ENCODE data around the gene ST6GALNAC4. TPM values are rescaled to one million over a fixed set of nuclear protein-coding genes. Genes with fewer than 3 reads are reported as not detected.

Gene ST6GALNAC4
- 29.5 and 33.7 TPM in 2 replicates for total RNA-seq

GRCh38 chr9:127916720-127917581, at the start of gene ST6GALNAC4:
ST6GALNAC4 (minus strand) TSS chr9:127917041; CDS start chr9:127916419, 622 bp downstream.
- peaks cover 47% of the 10 kb centered on the region for H3K4me1 ChIP-seq (ENCODE audit: insufficient read depth, low read length)
- peak within 1 kb of the TSS; percentile 85 for H2AFZ ChIP-seq (ENCODE audit: low read length)
- H3K27ac ChIP-seq (ENCODE audit: low read depth, low read length) = peak within 1 kb of the TSS; percentile 73
- peaks cover 17% of the 10 kb centered on the region for H3K79me2 ChIP-seq (ENCODE audit: insufficient read depth, low read length)
- peak within 1 kb of the TSS; percentile 89 for H3K4me2 ChIP-seq (ENCODE audit: insufficient read depth, low read length)
- H3K27me3 ChIP-seq (ENCODE audit: insufficient read depth, low read length) = no peaks in the 10 kb centered on the region
- H3K36me3 ChIP-seq (ENCODE audit: insufficient read depth, low read length) = peaks cover 10% of the 10 kb centered on the region
- no peaks in the 10 kb centered on the region for H4K20me1 ChIP-seq (ENCODE audit: insufficient read depth, low read length)
- DNase-seq (ENCODE audit: insufficient read length, low spot score, missing footprints) = peak; percentile 99
- no peak for TF ChIP-seq CTCF (IDR thresholded peaks at IDR 0.05; ENCODE audit: extremely low read depth, low read depth, low read length)
- no peaks in the 10 kb centered on the region for H3K9me3 ChIP-seq (ENCODE audit: low read depth, low read length)
- peak within 1 kb of the TSS; percentile 89 for H3K4me3 ChIP-seq (ENCODE audit: insufficient read depth, low read length)

GRCh38 chr9:127965953-127966352, 49.1 kb upstream of the ST6GALNAC4 start:
- Histone ChIP-seq H3K4me1 (ENCODE audit: insufficient read depth, low read length) (peaks cover 30% of the 10 kb centered on the region), H3K79me2 (ENCODE audit: insufficient read depth, low read length) (peaks cover 93% of the 10 kb centered on the region), H3K27me3 (ENCODE audit: insufficient read depth, low read length) (no peaks in the 10 kb centered on the region), H3K4me3 (ENCODE audit: insufficient read depth, low read length) (no peak overlapping the region), H4K20me1 (ENCODE audit: insufficient read depth, low read length) (peaks cover 21% of the 10 kb centered on the region), H3K9me3 (ENCODE audit: low read depth, low read length) (no peaks in the 10 kb centered on the region), H3K36me3 (ENCODE audit: insufficient read depth, low read length) (no peaks in the 10 kb centered on the region), H2AFZ (ENCODE audit: low read length) (peak overlapping the region; percentile 45), H3K4me2 (ENCODE audit: insufficient read depth, low read length) (peak overlapping the region; percentile 70), H3K27ac (ENCODE audit: low read depth, low read length) (peak overlapping the region; percentile 84)
- DNase-seq (ENCODE audit: insufficient read length, low spot score, missing footprints) = no peak
- TF ChIP-seq CTCF (IDR thresholded peaks at IDR 0.05; ENCODE audit: extremely low read depth, low read depth, low read length) = no peak

GRCh38 chr9:127963359-127964064, 46.7 kb upstream of the ST6GALNAC4 start:
- no peak overlapping the region for H3K27ac ChIP-seq (ENCODE audit: low read depth, low read length)
- H3K4me2 ChIP-seq (ENCODE audit: insufficient read depth, low read length) = no peak overlapping the region
- H3K79me2 ChIP-seq (ENCODE audit: insufficient read depth, low read length) = peaks cover 93% of the 10 kb centered on the region

More at GRCh38 chr9:127963359-127964064, 46.7 kb upstream of the ST6GALNAC4 start:
- H3K36me3 ChIP-seq (ENCODE audit: insufficient read depth, low read length) = no peaks in the 10 kb centered on the region
- no peak for TF ChIP-seq CTCF (IDR thresholded peaks at IDR 0.05; ENCODE audit: extremely low read depth, low read depth, low read length)
- DNase-seq (ENCODE audit: insufficient read length, low spot score, missing footprints) = peak; percentile 54
- H3K9me3 ChIP-seq (ENCODE audit: low read depth, low read length) = no peaks in the 10 kb centered on the region
- H3K4me1 ChIP-seq (ENCODE audit: insufficient read depth, low read length) = peaks cover 23% of the 10 kb centered on the region
- H3K4me3 ChIP-seq (ENCODE audit: insufficient read depth, low read length) = no peak overlapping the region
- peaks cover 27% of the 10 kb centered on the region for H4K20me1 ChIP-seq (ENCODE audit: insufficient read depth, low read length)
- no peaks in the 10 kb centered on the region for H3K27me3 ChIP-seq (ENCODE audit: insufficient read depth, low read length)
- H2AFZ ChIP-seq (ENCODE audit: low read length) = no peak overlapping the region
